Stimulated activated CD4-positive, alpha-beta T cell treated with anti-CD3 and anti-CD28 coated beads, Interleukin-15, amount 100 ng/mL, for 1 hour (primary cell): ENCODE data around the gene C22orf39.

Source experiments
- DNase-seq, 2 donors: peaks; one replicate each; pipeline ENCODE4 v3.0.0-alpha.2; 2020; ENCODE audit warnings: low read depth in 1 of 2, low spot score in 1 of 2

The C22orf39 gene

DNA sequence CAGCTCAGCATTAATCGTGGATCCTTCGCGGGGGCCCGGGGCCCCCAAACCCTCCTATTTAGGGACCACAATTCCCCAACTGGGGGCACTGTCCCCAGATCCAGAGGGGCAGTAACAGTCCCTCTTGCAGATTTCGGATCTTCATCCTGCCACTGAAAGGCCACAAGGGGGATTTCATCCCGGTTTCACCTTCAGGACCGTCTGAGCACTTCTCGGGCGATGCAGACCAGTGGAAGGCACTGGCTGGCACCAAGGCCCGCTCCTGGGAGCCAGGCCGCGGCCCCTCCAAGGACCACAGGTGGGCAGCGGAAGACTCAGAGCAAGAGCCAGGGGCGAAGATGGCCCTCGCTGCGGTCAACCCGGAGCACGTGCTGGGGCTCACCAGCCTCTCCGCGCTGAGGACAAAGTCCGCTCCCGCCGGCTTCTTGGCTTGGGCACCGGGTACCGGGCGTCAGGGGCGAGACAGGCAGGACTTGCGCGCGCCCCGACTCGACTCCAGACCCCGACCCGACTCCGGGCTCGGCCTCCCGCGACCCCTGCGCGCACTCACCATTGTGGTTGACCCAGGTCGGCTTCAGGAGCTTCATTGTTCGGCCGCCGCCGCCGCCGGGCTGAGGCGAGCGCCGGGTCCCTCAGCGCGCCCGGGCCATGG is 16.5 kb downstream of the C22orf39 start:
- DNase-seq = no peak

DNA sequence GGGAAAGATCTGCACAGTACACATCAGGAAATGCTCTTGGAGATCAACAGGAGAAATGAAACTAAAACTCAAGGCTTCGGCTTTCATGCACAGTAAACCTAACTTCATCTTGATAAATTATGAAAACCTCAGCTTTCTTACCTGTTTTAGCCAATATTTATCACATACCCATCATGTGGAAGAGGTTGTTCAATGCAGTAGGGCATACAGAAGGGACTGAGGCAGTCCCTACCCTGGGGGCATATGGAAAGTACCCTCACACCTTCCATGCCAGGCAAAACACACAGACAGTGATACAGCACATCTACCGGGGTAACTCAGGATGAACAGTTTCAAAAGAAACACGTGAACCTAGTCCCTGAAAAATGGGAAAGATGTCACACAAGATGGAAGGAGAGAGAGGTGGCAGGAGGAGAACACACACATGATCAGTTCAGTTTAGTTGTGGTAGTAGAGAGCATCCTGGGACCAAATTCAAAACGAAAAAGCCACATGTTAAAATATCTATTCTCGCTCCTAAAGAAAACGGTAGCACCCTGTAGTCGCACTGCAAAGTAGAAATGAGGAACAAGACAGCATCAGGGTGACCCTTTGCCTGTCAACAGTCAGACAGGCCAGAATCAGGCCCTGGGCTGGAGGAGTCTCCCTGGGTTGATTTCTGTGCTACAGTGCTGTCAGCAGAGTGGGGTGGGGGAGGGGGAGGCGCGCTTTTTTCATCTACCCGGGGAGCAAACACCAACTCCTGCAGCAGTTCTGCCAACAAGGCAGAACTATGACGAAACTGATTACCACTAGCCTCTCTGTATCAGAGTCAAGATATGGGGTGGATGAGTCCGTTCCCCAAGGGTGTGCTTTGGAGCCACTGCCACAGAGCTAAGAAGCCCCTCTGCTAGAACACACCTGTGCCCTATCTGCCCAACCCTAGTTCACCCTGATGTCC is 17.3 kb downstream of the C22orf39 start:
- DNase-seq = peak in 1 of 2 donors; percentile 20

GRCh38 chr22:19424186-19424500 is 23.4 kb downstream of the C22orf39 start:
- no peak for DNase-seq

DNA sequence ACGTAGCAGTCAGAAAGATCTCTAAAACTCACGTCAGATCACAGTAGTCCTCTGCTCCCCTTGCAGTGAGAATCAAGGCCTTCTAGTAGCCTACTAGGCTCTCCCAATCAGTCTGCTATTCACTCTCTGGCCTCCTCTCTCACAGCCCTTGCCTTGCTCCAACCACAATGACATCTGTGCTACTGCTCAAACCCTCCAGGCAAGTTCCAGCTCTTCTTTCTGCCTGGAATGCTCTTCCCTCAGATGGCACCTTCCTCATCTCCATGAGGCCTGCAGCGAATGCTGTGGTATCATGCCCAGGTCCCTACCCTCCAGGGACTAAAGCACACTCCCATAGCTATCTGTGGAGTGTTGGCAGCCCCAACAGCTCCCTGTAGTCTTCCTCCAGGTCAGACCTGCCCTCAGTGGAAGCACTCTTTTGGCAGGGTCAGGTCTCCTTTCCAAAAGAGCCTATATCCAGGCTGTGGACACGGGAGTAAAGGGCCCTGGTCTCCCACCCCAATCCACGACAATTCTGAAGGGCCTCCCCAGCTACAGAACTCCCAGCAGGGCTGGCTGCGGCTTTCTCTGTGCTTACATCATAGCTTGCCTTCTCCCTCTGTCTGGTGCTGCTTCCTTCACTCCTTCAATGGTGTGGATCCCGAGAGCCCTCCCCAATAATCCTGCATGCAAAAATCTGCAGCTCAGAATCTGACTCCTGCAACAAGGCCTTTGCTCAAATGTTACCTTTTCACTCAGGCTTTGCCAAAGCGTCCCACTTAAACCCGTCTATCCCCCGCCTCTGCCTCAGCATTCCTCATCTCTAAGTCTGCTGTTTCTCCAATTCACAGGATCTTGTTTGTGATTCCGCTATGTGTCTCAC is 24.8 kb downstream of the C22orf39 start:
- DNase-seq = no peak

GRCh38 chr22:19420321-19420720 is 27.2 kb downstream of the C22orf39 start:
- DNase-seq = no peak

GRCh38 chr22:19419464-19420178 is 27.9 kb downstream of the C22orf39 start:
- peak in 1 of 2 donors; percentile 8 for DNase-seq

DNA sequence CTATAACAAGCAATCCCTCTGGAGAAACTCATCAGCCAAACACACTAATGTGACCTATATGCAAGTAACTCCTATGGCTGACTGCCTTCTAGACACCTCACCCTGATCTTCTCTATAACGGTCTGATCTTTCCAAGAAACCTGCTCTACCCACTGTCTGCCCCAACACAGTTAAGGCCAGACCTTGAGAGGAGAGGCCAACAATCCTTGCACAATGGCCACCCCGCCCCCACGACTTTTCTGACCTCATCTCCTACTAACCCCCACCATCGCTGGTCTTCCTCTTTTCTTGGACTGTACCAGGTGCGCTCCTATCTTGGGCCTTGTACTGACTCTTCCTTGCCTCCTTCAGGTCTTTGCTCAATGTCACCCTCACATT is 28.4 kb downstream of the C22orf39 start:
- no peak for DNase-seq

- no peak for DNase-seq
These were observed 34.6 kb downstream of the C22orf39 start for GRCh38 chr22:19412923-19413322.

DNA sequence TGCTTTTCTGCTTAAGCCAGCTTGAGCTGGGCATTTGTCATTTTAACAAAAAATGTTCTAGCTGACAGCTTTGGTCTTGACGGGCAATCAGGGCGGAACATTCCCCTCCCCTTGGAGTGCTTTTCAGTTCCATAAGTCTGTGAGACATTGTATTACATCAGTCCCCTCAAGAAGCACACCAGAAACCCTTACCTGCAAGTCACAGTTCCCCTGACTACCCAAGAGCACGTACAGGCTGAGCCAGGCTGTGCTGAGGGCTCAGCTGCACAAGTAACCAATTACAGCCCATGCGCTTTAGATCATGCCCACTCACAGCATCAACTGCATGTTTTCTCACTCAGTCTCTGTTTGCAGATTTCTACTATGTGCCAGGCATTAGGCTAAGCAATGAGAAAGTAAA is 35.0 kb downstream of the C22orf39 start:
- DNase-seq = no peak

- no peak for DNase-seq
These were observed 35.8 kb downstream of the C22orf39 start for GRCh38 chr22:19411690-19412045.

DNA sequence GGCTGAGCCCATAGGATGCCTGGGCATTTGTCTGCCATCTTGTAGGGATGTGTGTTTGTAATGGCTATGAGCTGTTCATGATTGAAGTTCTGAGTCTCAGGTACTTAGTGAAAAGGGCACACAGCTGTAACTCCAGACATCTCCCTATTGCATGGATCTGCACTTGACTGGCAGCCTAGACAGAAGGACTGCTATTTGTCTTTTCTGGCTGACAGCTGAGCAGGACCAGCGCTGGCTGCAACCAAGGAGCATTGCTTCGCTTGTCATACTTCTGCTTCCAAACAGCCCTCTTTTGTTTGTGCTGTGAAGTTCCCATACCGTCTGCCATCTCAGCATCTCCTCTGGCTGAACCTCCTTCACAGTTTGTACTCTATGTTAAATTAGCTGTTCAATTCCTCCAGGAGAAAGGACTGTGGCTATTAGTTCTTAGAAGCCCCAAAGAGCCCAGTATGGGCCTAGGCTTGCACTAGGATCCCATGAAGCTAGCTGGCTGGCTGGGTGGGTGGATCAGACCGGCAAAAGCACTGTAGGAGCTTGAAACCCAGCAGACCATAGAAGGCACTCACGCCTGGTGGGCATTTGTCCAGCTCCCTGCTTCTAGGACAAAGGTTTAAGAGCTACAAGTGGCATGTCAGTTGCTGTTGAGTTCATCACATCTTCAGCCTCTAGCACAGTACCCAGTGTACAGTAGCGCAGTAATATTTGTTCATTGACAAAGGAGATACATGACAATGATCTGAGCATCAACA is 36.4 kb downstream of the C22orf39 start:
- no peak for DNase-seq

- no peak for DNase-seq
These were observed 39.6 kb downstream of the C22orf39 start for GRCh38 chr22:19407649-19408606.

DNA sequence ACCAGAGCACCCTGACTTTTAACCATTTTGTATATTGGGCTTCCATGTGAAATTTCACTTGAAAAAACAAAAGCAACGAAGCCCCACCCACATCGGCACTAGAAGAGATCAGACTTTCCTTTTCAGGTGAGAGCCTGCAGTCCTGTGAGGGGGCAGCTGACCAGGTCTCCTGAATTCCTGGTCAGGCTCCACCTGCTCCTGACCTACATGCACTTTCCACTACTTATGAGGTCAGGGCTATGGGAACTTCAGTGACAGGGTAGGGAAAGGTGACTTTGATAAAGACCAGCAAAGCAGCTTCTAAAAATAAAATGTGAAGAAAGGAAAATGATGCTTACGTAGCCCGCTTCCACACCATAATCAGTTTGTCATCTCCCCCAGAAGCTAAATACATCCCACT is 40.7 kb downstream of the C22orf39 start:
- DNase-seq = no peak

GRCh38 chr22:19406281-19406811 is 41.2 kb downstream of the C22orf39 start:
- no peak for DNase-seq

DNA sequence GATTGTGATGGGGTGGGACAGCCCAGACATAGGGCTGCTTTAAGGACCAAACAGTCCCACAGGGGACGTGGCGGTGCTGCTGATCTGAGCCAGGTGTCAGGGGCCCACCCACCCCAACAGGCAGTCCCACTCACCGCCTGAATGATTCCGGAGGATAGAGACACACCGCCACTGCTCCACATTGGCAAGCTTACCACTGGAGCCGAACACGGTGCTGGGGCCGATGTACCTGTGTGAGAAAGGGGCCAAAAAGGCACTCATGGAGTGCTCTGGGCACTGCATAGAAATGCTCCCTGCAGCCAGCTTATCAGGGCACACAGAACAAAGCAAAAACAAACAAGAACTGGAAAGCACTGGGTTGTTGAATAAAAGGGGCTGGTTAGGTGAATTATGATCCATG is 41.9 kb downstream of the C22orf39 start:
- DNase-seq = no peak

DNA sequence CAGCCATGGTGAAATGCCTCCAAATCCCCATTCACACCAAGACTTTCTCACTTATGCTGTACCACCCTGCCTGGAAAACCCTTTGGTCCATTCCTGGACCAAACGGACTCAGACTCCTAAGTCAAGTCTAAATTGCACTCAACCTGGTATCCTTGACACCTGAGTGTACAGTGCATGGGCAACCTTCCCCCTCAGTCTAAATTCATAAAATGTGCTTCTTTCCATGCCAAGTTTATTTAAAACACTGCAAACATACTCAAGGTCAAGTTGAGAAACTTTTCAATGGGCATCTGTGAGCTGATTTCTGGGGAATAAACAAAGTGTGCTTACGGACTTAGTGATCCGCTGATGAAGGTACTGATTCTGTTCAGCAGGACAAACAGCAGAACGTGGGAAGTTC is 42.4 kb downstream of the C22orf39 start:
- no peak for DNase-seq

DNA sequence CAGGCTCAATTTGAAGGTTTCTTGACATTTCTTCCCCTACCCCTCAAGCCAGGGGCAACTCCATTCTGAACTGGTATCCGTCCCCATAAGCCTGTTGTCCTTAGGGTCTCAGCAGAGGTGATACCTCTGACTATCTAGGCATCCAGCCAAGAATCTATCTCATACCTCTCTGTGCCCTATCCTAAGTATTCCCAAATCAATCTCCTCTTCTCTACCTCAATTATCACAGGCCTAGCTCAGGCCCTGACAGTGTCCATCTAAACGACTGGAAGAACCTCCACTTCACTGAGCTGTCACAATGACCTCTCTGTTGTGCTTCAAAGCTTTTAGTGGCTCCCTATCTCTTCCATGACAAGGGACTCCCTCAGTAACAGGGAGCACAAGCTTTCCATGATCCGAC is 42.8 kb downstream of the C22orf39 start:
- DNase-seq = no peak

DNA sequence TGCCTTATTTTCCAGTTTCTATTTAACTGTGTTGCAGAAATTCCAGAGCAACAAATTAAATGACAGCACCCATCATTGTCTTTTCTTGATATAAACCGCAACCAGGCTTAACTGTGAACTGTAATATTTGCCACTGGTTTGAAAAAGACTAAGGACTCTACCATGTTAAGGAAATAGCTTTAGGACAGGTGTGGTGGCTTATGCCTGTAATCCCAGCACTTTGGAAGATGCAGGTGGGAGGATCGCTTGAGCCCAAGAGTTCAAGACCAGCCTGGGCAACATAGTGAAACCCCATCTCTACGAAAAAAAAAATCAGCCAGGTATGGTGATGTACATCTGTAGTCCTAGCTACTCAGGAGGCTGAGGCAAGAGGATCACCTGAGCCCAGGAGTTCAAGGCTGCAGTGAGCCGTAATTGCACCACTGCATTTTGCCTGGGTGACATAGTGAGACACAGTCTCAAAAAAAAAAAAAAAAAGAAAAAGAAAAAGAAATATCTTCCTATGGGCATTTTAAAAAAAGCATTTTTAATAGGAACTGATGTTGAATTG is 44.8 kb downstream of the C22orf39 start:
- DNase-seq = no peak

- DNase-seq = no peak
These were observed 46.0 kb downstream of the C22orf39 start for GRCh38 chr22:19401483-19401882.
